Activated naive CD8-positive, alpha-beta T cell treated with anti-CD3 and anti-CD28 coated beads, Interleukin-2, amount 50 U/mL, for 24 hours (primary cell): Measurements from ENCODE around the gene C12orf57.

Experiments
- ATAC-seq: fragments of 150-1000 bp; cut with Tn5 transposase; one replicate; pipeline ENCODE4 v1.10.0; 2021
- DNase-seq: peaks from one replicate; pipeline ENCODE4 v3.0.0; 2021
- H3K27ac Mint-ChIP-seq: one replicate; pipeline ENCODE4 v1.8.0; 2021; ENCODE audit warnings: mild to moderate bottlenecking, mixed read lengths
- H3K27me3 Mint-ChIP-seq: one replicate; pipeline ENCODE4 v1.8.0; 2021; ENCODE audit warnings: mixed read lengths
- H3K36me3 Mint-ChIP-seq: one replicate; pipeline ENCODE4 v1.8.0; 2021; ENCODE audit warnings: low read depth, mixed read lengths
- H3K4me1 Mint-ChIP-seq: one replicate; pipeline ENCODE4 v1.8.0; 2021; ENCODE audit warnings: mixed read lengths
- H3K4me3 Mint-ChIP-seq: one replicate; pipeline ENCODE4 v1.8.0; 2021; ENCODE audit warnings: mild to moderate bottlenecking, moderate library complexity, mixed read lengths
- H3K9me3 Mint-ChIP-seq: one replicate; pipeline ENCODE4 v1.8.0; 2021; ENCODE audit warnings: mixed read lengths

Gene C12orf57

GRCh38 chr12:6970096-6970527 is 26.3 kb downstream of the C12orf57 start:
- H3K27me3 Mint-ChIP-seq = no peaks in the 10 kb centered on the region
- no peaks in the 10 kb centered on the region for H3K9me3 Mint-ChIP-seq
- DNase-seq (no peak), ATAC-seq (no peak)
- H3K4me1 Mint-ChIP-seq = peaks cover 75% of the 10 kb centered on the region
- H3K27ac Mint-ChIP-seq = peak overlapping the region; percentile 99
- H3K4me3 Mint-ChIP-seq = peak overlapping the region; percentile 98
- H3K36me3 Mint-ChIP-seq = peaks cover 76% of the 10 kb centered on the region

GRCh38 chr12:6974180-6974579 is 30.4 kb downstream of the C12orf57 start:
- no peak for DNase-seq
- H3K27me3 Mint-ChIP-seq = no peaks in the 10 kb centered on the region
- H3K27ac Mint-ChIP-seq = peak overlapping the region; percentile 99
- no peaks in the 10 kb centered on the region for H3K9me3 Mint-ChIP-seq
- peaks cover 67% of the 10 kb centered on the region for H3K36me3 Mint-ChIP-seq
- no peak for ATAC-seq
- H3K4me3 Mint-ChIP-seq = no peak overlapping the region
- peaks cover 43% of the 10 kb centered on the region for H3K4me1 Mint-ChIP-seq

- H3K27ac Mint-ChIP-seq = peak overlapping the region; percentile 49
- ATAC-seq (no peak), DNase-seq (no peak)
- H3K27me3 Mint-ChIP-seq = no peaks in the 10 kb centered on the region
- no peaks in the 10 kb centered on the region for H3K9me3 Mint-ChIP-seq
- peaks cover 61% of the 10 kb centered on the region for H3K36me3 Mint-ChIP-seq
- H3K4me1 Mint-ChIP-seq = peaks cover 39% of the 10 kb centered on the region
- no peak overlapping the region for H3K4me3 Mint-ChIP-seq
Observed at GRCh38 chr12:6975297-6976032, 31.6 kb downstream of the C12orf57 start.

GRCh38 chr12:6977653-6978052 is 33.8 kb downstream of the C12orf57 start:
- H3K27ac Mint-ChIP-seq = peak overlapping the region; percentile 27
- H3K27me3 Mint-ChIP-seq = no peaks in the 10 kb centered on the region
- no peak overlapping the region for H3K4me3 Mint-ChIP-seq
- peaks cover 54% of the 10 kb centered on the region for H3K36me3 Mint-ChIP-seq
- no peak for DNase-seq
- ATAC-seq = no peak
- no peaks in the 10 kb centered on the region for H3K9me3 Mint-ChIP-seq
- peaks cover 23% of the 10 kb centered on the region for H3K4me1 Mint-ChIP-seq

GRCh38 chr12:6978188-6978587 is 34.4 kb downstream of the C12orf57 start:
- ATAC-seq = no peak
- H3K9me3 Mint-ChIP-seq = no peaks in the 10 kb centered on the region
- H3K27ac Mint-ChIP-seq = peak overlapping the region; percentile 35
- DNase-seq = no peak
- peaks cover 18% of the 10 kb centered on the region for H3K4me1 Mint-ChIP-seq
- H3K27me3 Mint-ChIP-seq = no peaks in the 10 kb centered on the region
- no peak overlapping the region for H3K4me3 Mint-ChIP-seq
- H3K36me3 Mint-ChIP-seq = peaks cover 53% of the 10 kb centered on the region

- H3K4me3 Mint-ChIP-seq = no peak overlapping the region
- H3K9me3 Mint-ChIP-seq = no peaks in the 10 kb centered on the region
- DNase-seq = no peak
- no peaks in the 10 kb centered on the region for H3K27me3 Mint-ChIP-seq
- peak overlapping the region; percentile 35 for H3K27ac Mint-ChIP-seq
- peaks cover 53% of the 10 kb centered on the region for H3K36me3 Mint-ChIP-seq
- ATAC-seq = no peak
- H3K4me1 Mint-ChIP-seq = peaks cover 15% of the 10 kb centered on the region
Observed at GRCh38 chr12:6978611-6979011, 34.8 kb downstream of the C12orf57 start.

- peaks cover 49% of the 10 kb centered on the region for H3K36me3 Mint-ChIP-seq
Observed at GRCh38 chr12:6979021-6979420, 35.2 kb downstream of the C12orf57 start.

GRCh38 chr12:6979453-6979852 is 35.6 kb downstream of the C12orf57 start:
- ATAC-seq (no peak), DNase-seq (no peak)
- Mint-ChIP-seq H3K9me3 (no peaks in the 10 kb centered on the region), H3K4me1 (peaks cover 9% of the 10 kb centered on the region), H3K27me3 (no peaks in the 10 kb centered on the region), H3K36me3 (peaks cover 47% of the 10 kb centered on the region), H3K27ac (peak overlapping the region; percentile 74), H3K4me3 (no peak overlapping the region)

More at GRCh38 chr12:6979021-6979420, 35.2 kb downstream of the C12orf57 start:
- H3K4me3 Mint-ChIP-seq = no peak overlapping the region
- H3K27me3 Mint-ChIP-seq = no peaks in the 10 kb centered on the region
- no peak for DNase-seq
- no peaks in the 10 kb centered on the region for H3K9me3 Mint-ChIP-seq
- no peak for ATAC-seq
- H3K27ac Mint-ChIP-seq = peak overlapping the region; percentile 74
- peaks cover 11% of the 10 kb centered on the region for H3K4me1 Mint-ChIP-seq

- no peak overlapping the region for H3K4me3 Mint-ChIP-seq
- no peaks in the 10 kb centered on the region for H3K27me3 Mint-ChIP-seq
- H3K4me1 Mint-ChIP-seq = peaks cover 7% of the 10 kb centered on the region
- no peak overlapping the region for H3K27ac Mint-ChIP-seq
- no peaks in the 10 kb centered on the region for H3K9me3 Mint-ChIP-seq
- H3K36me3 Mint-ChIP-seq = peaks cover 44% of the 10 kb centered on the region
- ATAC-seq = no peak
- no peak for DNase-seq
Observed at GRCh38 chr12:6980075-6980474, 36.3 kb downstream of the C12orf57 start.

- no peak for ATAC-seq
- Mint-ChIP-seq H3K4me1 (peaks cover 2% of the 10 kb centered on the region), H3K4me3 (no peak overlapping the region), H3K27me3 (no peaks in the 10 kb centered on the region), H3K9me3 (no peaks in the 10 kb centered on the region), H3K27ac (no peak overlapping the region), H3K36me3 (peaks cover 38% of the 10 kb centered on the region)
- DNase-seq = no peak
Observed at GRCh38 chr12:6980740-6981139, 36.9 kb downstream of the C12orf57 start.

- Mint-ChIP-seq H3K4me1 (no peaks in the 10 kb centered on the region), H3K27ac (no peak overlapping the region), H3K4me3 (no peak overlapping the region), H3K27me3 (no peaks in the 10 kb centered on the region), H3K9me3 (no peaks in the 10 kb centered on the region), H3K36me3 (peaks cover 37% of the 10 kb centered on the region)
- DNase-seq (no peak), ATAC-seq (no peak)
Observed at GRCh38 chr12:6981152-6982052, 37.6 kb downstream of the C12orf57 start.

- H3K27me3 Mint-ChIP-seq = no peaks in the 10 kb centered on the region
- ATAC-seq (no peak), DNase-seq (no peak)
- H3K4me1 Mint-ChIP-seq = no peaks in the 10 kb centered on the region
- H3K27ac Mint-ChIP-seq = no peak overlapping the region
- no peak overlapping the region for H3K4me3 Mint-ChIP-seq
- H3K36me3 Mint-ChIP-seq = peaks cover 28% of the 10 kb centered on the region
- no peaks in the 10 kb centered on the region for H3K9me3 Mint-ChIP-seq
Observed at GRCh38 chr12:6982532-6982931, 38.7 kb downstream of the C12orf57 start.

GRCh38 chr12:6987956-6988553 is 44.2 kb downstream of the C12orf57 start:
- ATAC-seq = no peak
- Mint-ChIP-seq H3K4me1 (no peaks in the 10 kb centered on the region), H3K27ac (no peak overlapping the region)

More at GRCh38 chr12:6987956-6988553, 44.2 kb downstream of the C12orf57 start:
- Mint-ChIP-seq H3K9me3 (no peaks in the 10 kb centered on the region), H3K36me3 (peaks cover 31% of the 10 kb centered on the region), H3K4me3 (no peak overlapping the region), H3K27me3 (no peaks in the 10 kb centered on the region)
- DNase-seq = no peak
